Measurements from ENCODE around the gene EXD3.

- no peak for TF ChIP-seq CTCF (IDR thresholded peaks at IDR 0.05)
- no peak for TF ChIP-seq ATOH8 (CRISPR knock-in tag; IDR thresholded peaks at IDR 0.05; ENCODE audit: low read depth)
- TF ChIP-seq ELK1 (IDR thresholded peaks at IDR 0.05; ENCODE audit: low read depth, low read length) = no peak
Observed at GRCh38 chr9:137465720-137466388, 42.9 kb upstream of the EXD3 start.
